Measurements from ENCODE around the gene ST7L. TPM values are rescaled to one million over a fixed set of nuclear protein-coding genes. Genes with fewer than 3 reads are reported as not detected.

ST7L gene
- polyA plus RNA-seq, 2 of the 4 experiments (the other 2 are of a cell fraction) = 10.5 to 10.8 TPM

GRCh38 chr1:112478314-112478713 lies 140.6 kb downstream of the ST7L start (continued):
- TF ChIP-seq BHLHE40 (IDR thresholded peaks at IDR 0.05; ENCODE audit: low read depth, low read length) = no peak
- TF ChIP-seq CHD4 (IDR thresholded peaks at IDR 0.05; ENCODE audit: borderline replicate concordance) = no peak
- TF ChIP-seq MAFK (IDR thresholded peaks at IDR 0.05; ENCODE audit: partially characterized antibody) = no peak
- TF ChIP-seq MAZ (IDR thresholded peaks at IDR 0.05; ENCODE audit: borderline replicate concordance, low read depth, low read length) = no peak
- TF ChIP-seq CHD2 (IDR thresholded peaks at IDR 0.05; ENCODE audit: low read length, partially characterized antibody) = no peak

GRCh38 chr1:112477550-112477949 lies 141.4 kb downstream of the ST7L start:
- DNase-seq (ENCODE audit: low read depth in 1 of 2, low spot score in 1 of 2) (no peak), ATAC-seq (no peak), FAIRE-seq (no peak)
- Histone ChIP-seq H3K4me2 (no peak overlapping the region), H3K4me3 (no peak overlapping the region), H3K9me3 (0 out of 3 replicates have a peak, but pooled peaks cover 6% of the 10 kb centered on the region), H3K27ac (no peak overlapping the region), H3K4me1 (no peaks in the 10 kb centered on the region)
- POLR2A ChIA-PET = no interaction called here
- CTCF ChIA-PET = interaction anchor here (2.0 to 2.8 kb wide), 2 partner anchors 11 to 24 kb away, joined by 6 to 11 read pairs; no protein-coding TSS in a partner anchor
- TF ChIP-seq EP300 (IDR thresholded peaks at IDR 0.05) (no peak), MAZ (IDR thresholded peaks at IDR 0.05; ENCODE audit: borderline replicate concordance, low read depth, low read length) (no peak), HMGXB4 (CRISPR knock-in tag; IDR thresholded peaks at IDR 0.05; ENCODE audit: borderline replicate concordance) (no peak), EHF (CRISPR knock-in tag; IDR thresholded peaks at IDR 0.05) (no peak), HES2 (IDR thresholded peaks at IDR 0.05) (no peak), BCL3 (IDR thresholded peaks at IDR 0.05) (no peak), SREBF2 (IDR thresholded peaks at IDR 0.05) (no peak), ZNF302 (CRISPR knock-in tag; IDR thresholded peaks at IDR 0.05) (no peak), PHF8 (IDR thresholded peaks at IDR 0.05; ENCODE audit: borderline replicate concordance, low read depth) (no peak), REST (IDR thresholded peaks at IDR 0.05) (no peak), MYC (IDR thresholded peaks at IDR 0.05; ENCODE audit: borderline replicate concordance, low read length) (no peak), USF2 (IDR thresholded peaks at IDR 0.05) (no peak), PBX3 (IDR thresholded peaks at IDR 0.05) (no peak), JUNB (IDR thresholded peaks at IDR 0.05) (no peak), E2F6 (IDR thresholded peaks at IDR 0.05; ENCODE audit: borderline replicate concordance, low read depth) (no peak), HOXB5 (CRISPR knock-in tag; IDR thresholded peaks at IDR 0.05) (no peak), ESRRA (IDR thresholded peaks at IDR 0.05; ENCODE audit: borderline replicate concordance, low read length) (no peak), POLR2A (IDR thresholded peaks at IDR 0.05; ENCODE audit: low read length) (no peak)
